Ishikawa (cell line): ENCODE measurements around the gene ALDH5A1.

Experiments
- CEBPB ChIP-seq: IDR thresholded peaks from 2 replicates; pipeline ENCODE4 v1.6.1; 2012
- CREB1 ChIP-seq: IDR thresholded peaks from 2 replicates; pipeline ENCODE4 v1.6.1; 2012; ENCODE audit warnings: low read depth
- EGR1 ChIP-seq: IDR thresholded peaks from 2 replicates; pipeline ENCODE4 v1.6.1; 2012
- EP300 ChIP-seq: IDR thresholded peaks from 2 replicates; pipeline ENCODE4 v1.6.1; 2012; ENCODE audit warnings: borderline replicate concordance
- NFIC ChIP-seq: IDR thresholded peaks from 2 replicates; pipeline ENCODE4 v1.6.1; 2012
- RAD21 ChIP-seq: IDR thresholded peaks from 2 replicates; pipeline ENCODE4 v1.6.1; 2012; ENCODE audit warnings: low read depth
- TAF1 ChIP-seq: IDR thresholded peaks from 2 replicates; pipeline ENCODE4 v1.6.1; 2012; ENCODE audit warnings: low read depth, mild to moderate bottlenecking
- TCF12 ChIP-seq: IDR thresholded peaks from 2 replicates; pipeline ENCODE4 v1.6.1; 2012; ENCODE audit warnings: low read depth
- ZBTB7A ChIP-seq: IDR thresholded peaks from 2 replicates; pipeline ENCODE4 v1.6.1; 2012; ENCODE audit warnings: low read depth
- TF ChIP-seq, protein P1 (sequence below): IDR thresholded peaks from 2 replicates; pipeline ENCODE4 v1.6.1; 2012; ENCODE audit warnings: low read depth, mild to moderate bottlenecking
- TF ChIP-seq, protein P2 (sequence below): IDR thresholded peaks from 2 replicates; pipeline ENCODE4 v1.6.1; 2012
- TF ChIP-seq, protein P3 (sequence below): IDR thresholded peaks from 2 replicates; pipeline ENCODE4 v1.6.1; 2012

GRCh38 chr6:24472181-24472580 is 22.6 kb upstream of the ALDH5A1 start:
- TF ChIP-seq, protein P1, sequence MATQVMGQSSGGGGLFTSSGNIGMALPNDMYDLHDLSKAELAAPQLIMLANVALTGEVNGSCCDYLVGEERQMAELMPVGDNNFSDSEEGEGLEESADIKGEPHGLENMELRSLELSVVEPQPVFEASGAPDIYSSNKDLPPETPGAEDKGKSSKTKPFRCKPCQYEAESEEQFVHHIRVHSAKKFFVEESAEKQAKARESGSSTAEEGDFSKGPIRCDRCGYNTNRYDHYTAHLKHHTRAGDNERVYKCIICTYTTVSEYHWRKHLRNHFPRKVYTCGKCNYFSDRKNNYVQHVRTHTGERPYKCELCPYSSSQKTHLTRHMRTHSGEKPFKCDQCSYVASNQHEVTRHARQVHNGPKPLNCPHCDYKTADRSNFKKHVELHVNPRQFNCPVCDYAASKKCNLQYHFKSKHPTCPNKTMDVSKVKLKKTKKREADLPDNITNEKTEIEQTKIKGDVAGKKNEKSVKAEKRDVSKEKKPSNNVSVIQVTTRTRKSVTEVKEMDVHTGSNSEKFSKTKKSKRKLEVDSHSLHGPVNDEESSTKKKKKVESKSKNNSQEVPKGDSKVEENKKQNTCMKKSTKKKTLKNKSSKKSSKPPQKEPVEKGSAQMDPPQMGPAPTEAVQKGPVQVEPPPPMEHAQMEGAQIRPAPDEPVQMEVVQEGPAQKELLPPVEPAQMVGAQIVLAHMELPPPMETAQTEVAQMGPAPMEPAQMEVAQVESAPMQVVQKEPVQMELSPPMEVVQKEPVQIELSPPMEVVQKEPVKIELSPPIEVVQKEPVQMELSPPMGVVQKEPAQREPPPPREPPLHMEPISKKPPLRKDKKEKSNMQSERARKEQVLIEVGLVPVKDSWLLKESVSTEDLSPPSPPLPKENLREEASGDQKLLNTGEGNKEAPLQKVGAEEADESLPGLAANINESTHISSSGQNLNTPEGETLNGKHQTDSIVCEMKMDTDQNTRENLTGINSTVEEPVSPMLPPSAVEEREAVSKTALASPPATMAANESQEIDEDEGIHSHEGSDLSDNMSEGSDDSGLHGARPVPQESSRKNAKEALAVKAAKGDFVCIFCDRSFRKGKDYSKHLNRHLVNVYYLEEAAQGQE, result no peak
- TF ChIP-seq ZBTB7A (no peak), TAF1 (no peak), EP300 (no peak), CEBPB (no peak), NFIC (no peak), TCF12 (no peak), EGR1 (no peak), CREB1 (no peak), RAD21 (no peak)
- TF ChIP-seq, protein P2, sequence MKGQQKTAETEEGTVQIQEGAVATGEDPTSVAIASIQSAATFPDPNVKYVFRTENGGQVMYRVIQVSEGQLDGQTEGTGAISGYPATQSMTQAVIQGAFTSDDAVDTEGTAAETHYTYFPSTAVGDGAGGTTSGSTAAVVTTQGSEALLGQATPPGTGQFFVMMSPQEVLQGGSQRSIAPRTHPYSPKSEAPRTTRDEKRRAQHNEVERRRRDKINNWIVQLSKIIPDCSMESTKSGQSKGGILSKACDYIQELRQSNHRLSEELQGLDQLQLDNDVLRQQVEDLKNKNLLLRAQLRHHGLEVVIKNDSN, result no peak
- TF ChIP-seq, protein P3, sequence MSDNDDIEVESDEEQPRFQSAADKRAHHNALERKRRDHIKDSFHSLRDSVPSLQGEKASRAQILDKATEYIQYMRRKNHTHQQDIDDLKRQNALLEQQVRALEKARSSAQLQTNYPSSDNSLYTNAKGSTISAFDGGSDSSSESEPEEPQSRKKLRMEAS, result no peak
